Endothelial cell of umbilical vein (primary cell): ENCODE data around the gene GNB1.
"Not testable (repeated sequence)": the region's sequence is repeated elsewhere in the genome, so short reads cannot be mapped to it uniquely, and the experiment has no call there.

Source experiments
- CTCF ChIP-seq, 2 donors: IDR thresholded peaks; 1 replicate in 1 of 2; 2 replicates in 1 of 2; pipeline ENCODE4 v1.5.1; 2011; ENCODE audit warnings: low read length in 2 of 2, mild to moderate bottlenecking in 2 of 2, moderate library complexity in 2 of 2, control low read depth in 1 of 2, inconsistent platforms in 1 of 2, low read depth in 1 of 2; ENCODE audit not compliant: insufficient read depth in 1 of 2; ENCODE audit errors: extremely low read depth in 1 of 2
- FOS ChIP-seq: IDR thresholded peaks from 2 replicates; pipeline ENCODE4 v1.6.1; 2011; ENCODE audit warnings: mild to moderate bottlenecking, low read length, moderate library complexity, borderline replicate concordance; ENCODE audit not compliant: insufficient read depth
- MYC ChIP-seq: IDR thresholded peaks from one replicate; pipeline ENCODE4 v1.6.1; 2011; ENCODE audit warnings: mild to moderate bottlenecking, low read depth, low read length
- POLR2A ChIP-seq: IDR thresholded peaks from 2 replicates; pipeline ENCODE4 v1.6.1; 2012; ENCODE audit warnings: low read depth, mild to moderate bottlenecking, control low read depth, low read length
- POLR2AphosphoS5 ChIP-seq: IDR thresholded peaks from 2 replicates; pipeline ENCODE4 v1.6.1; 2012; ENCODE audit warnings: low read depth, mild to moderate bottlenecking, control low read depth, low read length, moderate library complexity; ENCODE audit not compliant: insufficient read depth

DNA sequence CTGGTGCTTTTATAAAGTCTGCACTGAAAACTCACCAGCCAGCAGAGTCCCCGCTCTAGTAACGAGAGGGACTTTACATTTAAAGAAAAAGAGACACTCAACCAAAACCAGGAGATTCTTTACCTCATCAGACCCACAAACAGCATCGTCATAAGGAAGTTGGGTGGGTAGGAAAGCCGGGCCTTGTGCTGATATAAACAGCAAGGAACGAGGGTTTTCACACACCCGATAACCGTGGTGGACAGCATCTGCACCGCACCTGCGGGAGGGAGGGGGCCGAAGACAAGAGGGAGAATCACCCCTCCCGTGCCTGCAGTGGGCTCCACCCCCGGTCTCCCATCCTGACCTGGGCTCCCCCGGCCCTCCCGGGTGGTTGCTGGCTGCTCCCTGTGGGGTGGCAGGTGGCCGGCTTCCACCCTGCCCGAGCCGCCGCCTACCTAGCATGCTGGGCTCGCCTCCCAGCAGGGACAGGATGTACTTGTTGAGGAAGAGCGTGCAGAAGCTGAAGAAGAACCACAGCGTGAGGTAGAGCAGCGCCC is 152.0 kb downstream of the GNB1 start:
- TF ChIP-seq CTCF (IDR thresholded peaks at IDR 0.05; ENCODE audit: extremely low read depth in 1 of 2, insufficient read depth in 1 of 2, low read depth in 1 of 2, low read length in 2 of 2); MYC; POLR2A; FOS; POLR2AphosphoS5: not testable (repeated sequence)
